Measurements from ENCODE around the gene MESP1.

DNA sequence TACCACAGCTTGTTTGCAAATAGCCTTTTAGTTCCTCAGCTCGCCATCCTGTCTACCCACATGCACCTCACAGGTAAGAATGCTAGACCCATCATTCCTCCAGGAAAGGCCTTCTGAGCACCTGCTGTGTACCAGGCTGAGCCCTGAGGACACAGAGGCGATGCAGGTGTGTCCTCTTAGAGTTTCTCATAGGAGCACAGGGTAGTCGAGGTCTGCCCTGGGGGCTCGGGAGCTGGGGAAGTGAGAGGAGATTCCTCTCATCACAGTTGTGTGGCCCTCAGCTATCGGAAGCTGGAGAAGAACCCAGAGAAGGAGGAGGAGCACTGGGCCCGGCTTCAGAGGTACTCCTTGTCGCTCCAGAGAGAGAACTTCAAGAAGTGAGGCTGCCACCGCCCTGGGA lies 8.0 kb downstream of the MESP1 start:
- TF ChIP-seq, protein P1, sequence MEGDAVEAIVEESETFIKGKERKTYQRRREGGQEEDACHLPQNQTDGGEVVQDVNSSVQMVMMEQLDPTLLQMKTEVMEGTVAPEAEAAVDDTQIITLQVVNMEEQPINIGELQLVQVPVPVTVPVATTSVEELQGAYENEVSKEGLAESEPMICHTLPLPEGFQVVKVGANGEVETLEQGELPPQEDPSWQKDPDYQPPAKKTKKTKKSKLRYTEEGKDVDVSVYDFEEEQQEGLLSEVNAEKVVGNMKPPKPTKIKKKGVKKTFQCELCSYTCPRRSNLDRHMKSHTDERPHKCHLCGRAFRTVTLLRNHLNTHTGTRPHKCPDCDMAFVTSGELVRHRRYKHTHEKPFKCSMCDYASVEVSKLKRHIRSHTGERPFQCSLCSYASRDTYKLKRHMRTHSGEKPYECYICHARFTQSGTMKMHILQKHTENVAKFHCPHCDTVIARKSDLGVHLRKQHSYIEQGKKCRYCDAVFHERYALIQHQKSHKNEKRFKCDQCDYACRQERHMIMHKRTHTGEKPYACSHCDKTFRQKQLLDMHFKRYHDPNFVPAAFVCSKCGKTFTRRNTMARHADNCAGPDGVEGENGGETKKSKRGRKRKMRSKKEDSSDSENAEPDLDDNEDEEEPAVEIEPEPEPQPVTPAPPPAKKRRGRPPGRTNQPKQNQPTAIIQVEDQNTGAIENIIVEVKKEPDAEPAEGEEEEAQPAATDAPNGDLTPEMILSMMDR (IDR thresholded peaks at IDR 0.05; ENCODE audit: insufficient read depth, low read length, poor library complexity, severe bottlenecking): no peak
- TF ChIP-seq EZH2phosphoT487 (conservative IDR thresholded peaks at IDR 0.05; ENCODE audit: low read length): no peak
